Kidney epithelial cell (primary cell): Measurements from ENCODE around the gene TPM1. TPM values are rescaled to one million over a fixed set of nuclear protein-coding genes. Genes with fewer than 3 reads are reported as not detected.

Experiments
- DNase-seq: peaks from one replicate; pipeline ENCODE4 v3.0.0-alpha.2; 2010; ENCODE audit warnings: low read depth
- H3K27me3 ChIP-seq: 2 replicates; pipeline ENCODE4 v1.6.0; 2011; ENCODE audit warnings: low read length; ENCODE audit not compliant: control insufficient read depth, insufficient read depth
- H3K36me3 ChIP-seq: 2 replicates; pipeline ENCODE4 v1.5.1; 2011; ENCODE audit warnings: low read length; ENCODE audit not compliant: control insufficient read depth, insufficient read depth
- H3K4me3 ChIP-seq: 2 replicates; pipeline ENCODE4 v1.5.1; 2011; ENCODE audit warnings: low read depth, mild to moderate bottlenecking, control low read depth, low read length
- CTCF ChIP-seq: IDR thresholded peaks from 2 replicates; pipeline ENCODE4 v1.5.1; 2011; ENCODE audit warnings: mild to moderate bottlenecking, moderate library complexity, low read length, control low read depth, inconsistent platforms; ENCODE audit not compliant: insufficient read depth, poor library complexity, severe bottlenecking
- total RNA-seq: library from RNA; depleted of rRNA; stranded (reverse); fragments of >200 nt; gene quantifications from 2 replicates; pipeline ENCODE4 v1.2.3, GENCODE V29; 2015

TPM1 gene
- total RNA-seq, 1 donor from 2014 or later = 847 TPM

GRCh38 chr15:63076714-63077046 is 34.1 kb downstream of the TPM1 start:
- no peaks in the 10 kb centered on the region for H3K36me3 ChIP-seq
- no peak for DNase-seq
- no peaks in the 10 kb centered on the region for H3K27me3 ChIP-seq
- H3K4me3 ChIP-seq = no peak overlapping the region
- TF ChIP-seq CTCF = no peak

- no peaks in the 10 kb centered on the region for H3K36me3 ChIP-seq
- no peak for DNase-seq
- H3K27me3 ChIP-seq = no peaks in the 10 kb centered on the region
- H3K4me3 ChIP-seq = no peak overlapping the region
- TF ChIP-seq CTCF = no peak
Measured at GRCh38 chr15:63077952-63078351, 35.4 kb downstream of the TPM1 start.

- no peaks in the 10 kb centered on the region for H3K36me3 ChIP-seq
- H3K4me3 ChIP-seq = no peak overlapping the region
- DNase-seq = peak; percentile 50
- no peak for TF ChIP-seq CTCF
- no peaks in the 10 kb centered on the region for H3K27me3 ChIP-seq
Measured at GRCh38 chr15:63079947-63080626, 37.5 kb downstream of the TPM1 start.

GRCh38 chr15:63080634-63081250 is 38.2 kb downstream of the TPM1 start:
- no peaks in the 10 kb centered on the region for H3K27me3 ChIP-seq
- no peak overlapping the region for H3K4me3 ChIP-seq
- H3K36me3 ChIP-seq = no peaks in the 10 kb centered on the region
- no peak for TF ChIP-seq CTCF
- DNase-seq = no peak

GRCh38 chr15:63082366-63082765 is 39.8 kb downstream of the TPM1 start:
- Histone ChIP-seq H3K36me3 (no peaks in the 10 kb centered on the region), H3K27me3 (no peaks in the 10 kb centered on the region), H3K4me3 (no peak overlapping the region)
- no peak for TF ChIP-seq CTCF
- DNase-seq = no peak

- TF ChIP-seq CTCF = no peak
- H3K27me3 ChIP-seq = no peaks in the 10 kb centered on the region
- no peaks in the 10 kb centered on the region for H3K36me3 ChIP-seq
- no peak overlapping the region for H3K4me3 ChIP-seq
- DNase-seq = no peak
Measured at GRCh38 chr15:63083044-63083443, 40.5 kb downstream of the TPM1 start.
